Skeletal muscle cell (primary cell): ENCODE measurements around the gene ANKRD1.
"Not testable (repeated sequence)": the region's sequence is repeated elsewhere in the genome, so short reads cannot be mapped to it uniquely, and the experiment has no call there.

ENCODE experiments used
- DNase-seq: peaks from one replicate; pipeline ENCODE4 v3.0.0-alpha.2; 2010; ENCODE audit warnings: low read depth
- H3K4me3 ChIP-seq: 2 replicates; pipeline ENCODE4 v1.5.1; 2011; ENCODE audit warnings: low read depth, mild to moderate bottlenecking, control low read depth, low read length, moderate library complexity

Gene ANKRD1

DNA sequence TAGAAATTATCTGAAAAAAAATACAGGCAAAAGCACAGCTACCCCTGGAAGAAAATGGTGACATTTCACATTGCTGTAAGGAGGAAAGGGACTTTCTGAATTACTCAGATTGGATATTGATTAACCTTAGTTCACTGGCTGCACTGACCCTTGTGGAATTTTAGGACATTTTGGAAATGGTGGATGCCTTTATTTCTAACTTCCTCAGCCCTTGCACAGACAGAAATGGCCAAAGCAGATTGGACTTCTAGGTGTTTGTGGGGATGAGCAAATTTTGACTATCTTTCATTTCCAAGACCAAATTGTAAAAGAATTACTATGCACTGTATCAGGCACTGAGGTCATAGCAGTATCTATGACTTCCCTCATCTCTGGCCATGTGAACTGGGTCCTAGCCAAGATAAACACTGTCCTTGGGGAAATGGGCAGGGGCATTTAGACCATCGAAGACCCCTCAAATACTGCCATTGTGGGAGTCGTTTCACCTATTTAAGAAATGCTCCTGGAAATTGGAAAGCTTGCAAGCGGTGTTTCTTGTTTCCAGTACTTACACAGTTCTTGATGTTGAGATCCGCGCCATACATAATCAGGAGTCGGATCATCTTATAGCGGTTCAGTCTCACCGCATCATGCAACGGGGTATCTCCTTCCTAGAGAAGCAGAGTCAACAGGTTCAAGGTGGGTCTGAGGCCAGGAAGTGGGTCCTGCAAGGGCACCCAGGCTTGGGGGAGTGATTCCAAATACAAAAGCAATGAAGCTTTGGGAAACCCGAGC is 5.7 kb downstream of the ANKRD1 start:
- no peak for DNase-seq
- no peak overlapping the region for H3K4me3 ChIP-seq

DNA sequence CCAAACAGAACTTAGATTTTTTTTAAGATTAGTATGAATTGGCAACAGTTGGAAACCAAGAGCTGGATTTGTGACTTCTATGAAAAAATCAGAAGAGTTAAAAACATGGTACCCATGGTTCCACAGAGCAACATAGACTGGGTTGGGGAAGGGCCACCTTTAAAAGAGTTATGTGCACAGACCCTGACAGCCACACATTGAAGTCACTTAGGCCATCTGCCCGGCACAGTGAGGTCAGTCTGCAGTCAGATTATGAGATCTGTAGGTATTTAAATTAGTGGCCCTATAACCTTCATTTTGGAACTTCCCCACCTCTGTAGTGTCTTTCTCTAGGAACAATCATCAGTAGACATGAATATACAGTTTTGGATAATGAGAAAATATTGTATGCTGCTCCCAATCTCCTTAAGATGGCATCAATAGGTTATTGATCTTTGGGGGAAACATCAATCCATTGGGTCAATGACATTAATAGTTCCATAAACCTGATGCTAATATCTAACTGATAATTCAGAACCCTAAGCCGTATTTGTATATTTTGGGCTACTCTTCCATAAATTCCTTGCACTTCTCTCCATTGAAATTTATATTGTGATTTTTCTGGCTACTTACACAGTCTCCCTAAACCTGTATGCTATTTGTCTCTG is 7.0 kb downstream of the ANKRD1 start:
- no peak for DNase-seq
- no peak overlapping the region for H3K4me3 ChIP-seq

DNA sequence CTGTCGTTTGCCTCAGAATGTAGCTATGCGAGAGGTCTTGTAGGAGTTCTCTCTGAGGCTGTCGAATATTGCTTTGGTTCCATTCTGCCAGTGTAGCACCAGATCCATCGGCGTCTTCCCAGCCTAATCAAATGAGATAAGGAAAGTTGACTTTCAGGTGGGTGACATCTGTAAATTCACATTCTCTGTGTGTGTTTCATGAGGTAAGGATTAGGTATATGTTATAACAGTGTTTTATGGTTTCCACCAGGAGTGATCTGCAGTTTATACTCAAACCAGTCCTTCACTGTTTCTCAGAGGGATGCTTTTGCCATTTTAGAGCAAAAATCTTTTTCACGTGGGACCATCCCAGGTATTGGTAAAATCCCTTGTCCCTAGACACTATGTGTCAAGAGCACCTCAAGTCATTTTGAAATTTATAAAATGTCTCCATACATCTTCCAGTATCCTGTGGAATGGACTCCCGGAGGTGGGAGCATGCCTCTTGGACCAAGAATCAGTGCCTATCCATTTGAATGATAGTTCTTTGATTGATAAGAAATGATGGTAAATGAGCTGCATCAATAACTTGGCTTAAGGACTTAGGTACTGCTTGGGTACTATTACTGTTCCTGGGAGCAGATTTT is 7.9 kb downstream of the ANKRD1 start:
- H3K4me3 ChIP-seq = no peak overlapping the region
- DNase-seq = no peak

DNA sequence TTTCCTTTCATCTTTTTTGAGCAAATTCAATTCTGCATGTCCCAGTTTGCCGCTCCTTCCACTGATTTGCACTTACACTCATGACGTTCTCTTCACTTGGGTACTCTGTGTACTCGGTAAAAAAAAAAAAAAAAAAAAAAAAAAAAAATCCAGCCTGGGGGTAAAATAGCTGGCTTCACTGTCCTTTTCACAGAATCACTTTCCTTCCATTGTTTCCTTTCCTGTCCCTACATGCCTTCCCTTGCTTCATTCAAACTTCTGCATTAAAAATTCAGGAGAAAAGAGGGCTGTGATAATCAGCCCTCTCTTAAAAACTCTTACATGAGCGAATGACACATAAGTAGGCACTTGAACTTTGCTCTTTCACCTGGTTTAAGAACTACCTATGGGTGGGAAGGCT is 8.7 kb downstream of the ANKRD1 start:
- no peak for DNase-seq
- no peak overlapping the region for H3K4me3 ChIP-seq

DNA sequence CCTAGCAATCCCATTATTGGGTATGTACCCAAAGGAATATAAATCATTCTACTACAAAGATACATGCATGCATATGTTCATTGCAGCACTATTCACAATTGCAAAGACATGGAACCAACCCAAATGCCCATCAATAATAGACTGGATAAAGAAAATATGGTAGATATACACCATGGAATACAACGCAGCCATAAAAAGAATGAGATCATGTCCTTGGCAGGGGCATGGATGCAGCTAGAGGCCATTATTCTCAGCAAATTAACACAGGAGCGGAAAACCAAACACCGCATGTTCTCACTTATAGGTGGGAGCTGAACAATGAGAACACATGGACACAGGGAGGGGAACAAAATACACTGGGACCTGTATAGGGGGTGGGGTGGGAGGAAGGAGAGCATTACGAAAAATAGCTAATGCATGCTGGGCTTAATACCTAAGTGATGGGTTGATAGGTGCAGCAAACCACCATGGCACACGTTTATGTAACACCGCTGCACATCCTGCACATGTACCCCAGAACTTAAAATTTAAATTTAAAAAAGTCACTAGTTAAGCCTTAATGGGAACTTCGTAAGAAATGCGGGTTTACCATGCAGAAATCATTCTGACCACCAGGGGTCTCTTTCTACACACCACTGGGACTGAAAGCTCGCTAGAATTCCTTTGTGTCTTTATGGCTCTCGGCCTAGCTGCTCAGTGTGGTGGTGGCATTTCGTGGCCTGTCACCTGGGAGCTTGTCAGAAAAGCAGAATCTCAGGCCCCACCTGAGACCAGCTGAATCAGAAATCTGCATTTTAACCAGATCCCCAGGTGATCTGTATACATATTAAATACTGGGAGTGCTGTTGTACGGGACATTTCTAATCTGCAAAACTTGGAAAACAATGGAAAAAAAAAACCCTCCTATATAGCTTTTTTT is 9.5 kb downstream of the ANKRD1 start:
- peak; percentile 34 for DNase-seq

DNA sequence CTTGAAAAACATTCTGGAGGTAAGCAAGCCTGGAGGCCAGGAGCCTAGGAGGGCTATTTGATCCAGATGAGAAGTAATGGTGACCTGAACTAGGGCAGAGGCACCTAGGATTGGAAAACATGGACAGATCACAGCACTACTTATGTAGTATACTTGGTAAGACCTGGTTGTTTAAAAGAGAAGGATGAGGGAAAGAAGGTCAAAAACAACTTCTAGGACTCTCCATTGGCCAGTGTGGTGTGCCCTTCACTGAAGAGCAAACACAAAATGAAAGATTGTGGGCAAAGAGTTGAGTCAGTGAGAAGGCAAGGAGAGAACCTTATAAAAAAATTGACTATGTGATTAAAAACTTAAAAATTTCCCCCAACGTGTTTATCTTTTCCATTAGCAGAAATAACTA is 14.3 kb downstream of the ANKRD1 start:
- H3K4me3 ChIP-seq = no peak overlapping the region
- no peak for DNase-seq

More for the DNA sequence above, 9.5 kb downstream of the ANKRD1 start:
- no peak overlapping the region for H3K4me3 ChIP-seq

DNA sequence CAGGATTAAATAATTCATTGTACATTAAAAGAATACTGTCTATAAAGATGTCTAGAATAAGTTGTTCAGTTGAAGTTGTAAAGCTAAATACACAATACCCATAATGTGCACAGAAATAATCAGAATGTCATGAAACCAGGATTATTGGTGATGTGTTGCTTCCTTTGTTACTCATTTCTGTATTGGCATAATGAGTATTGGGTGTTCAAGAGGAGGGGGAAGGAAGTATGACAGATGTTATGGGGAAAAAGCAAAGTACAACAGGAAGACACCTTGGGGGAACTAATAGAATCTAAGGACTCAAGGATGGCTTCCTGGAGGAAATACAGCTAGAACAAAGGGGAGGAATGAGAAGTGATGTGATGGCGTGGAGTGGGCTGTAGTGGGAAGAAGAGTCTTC is 15.0 kb downstream of the ANKRD1 start:
- no peak overlapping the region for H3K4me3 ChIP-seq
- DNase-seq = no peak

DNA sequence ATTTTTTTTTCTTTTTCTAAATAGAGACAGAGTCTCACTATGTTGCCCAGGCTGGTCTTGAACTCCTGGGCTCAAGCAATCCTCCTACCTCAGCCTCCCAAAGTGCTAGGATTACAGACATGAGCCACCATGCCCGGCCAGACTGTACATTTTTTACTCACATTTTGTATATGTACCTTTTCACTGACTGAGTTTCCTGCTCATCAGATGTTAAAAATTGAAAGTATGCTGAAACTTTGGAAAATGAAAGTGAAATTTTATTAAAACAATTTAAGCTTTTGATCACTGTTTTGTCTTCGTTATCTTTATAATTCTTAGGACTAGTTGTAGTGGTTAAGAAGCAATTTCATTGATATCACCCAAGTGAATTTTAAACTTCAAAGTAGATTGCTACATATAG is 24.0 kb downstream of the ANKRD1 start:
- not testable (repeated sequence) for DNase-seq, H3K4me3 ChIP-seq

DNA sequence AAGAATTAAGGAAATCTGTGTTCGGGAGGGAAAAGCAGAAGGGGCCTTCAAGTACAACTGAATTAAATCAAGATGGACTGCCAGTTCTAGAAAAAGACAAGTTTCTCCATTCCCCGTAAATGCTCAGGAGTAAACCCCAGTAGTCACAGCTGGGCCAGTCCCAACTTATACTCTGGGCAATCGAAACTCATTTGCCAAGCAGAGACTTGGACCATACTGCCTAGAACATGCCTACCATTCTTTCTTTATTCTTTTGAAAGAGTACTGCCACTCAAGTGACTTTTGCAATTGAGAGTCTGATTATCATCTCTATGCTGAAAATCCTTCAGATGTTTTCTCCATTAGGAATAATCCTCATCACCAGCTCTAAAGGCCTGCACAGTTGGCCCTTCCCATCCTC is 27.7 kb downstream of the ANKRD1 start:
- no peak overlapping the region for H3K4me3 ChIP-seq
- no peak for DNase-seq

DNA sequence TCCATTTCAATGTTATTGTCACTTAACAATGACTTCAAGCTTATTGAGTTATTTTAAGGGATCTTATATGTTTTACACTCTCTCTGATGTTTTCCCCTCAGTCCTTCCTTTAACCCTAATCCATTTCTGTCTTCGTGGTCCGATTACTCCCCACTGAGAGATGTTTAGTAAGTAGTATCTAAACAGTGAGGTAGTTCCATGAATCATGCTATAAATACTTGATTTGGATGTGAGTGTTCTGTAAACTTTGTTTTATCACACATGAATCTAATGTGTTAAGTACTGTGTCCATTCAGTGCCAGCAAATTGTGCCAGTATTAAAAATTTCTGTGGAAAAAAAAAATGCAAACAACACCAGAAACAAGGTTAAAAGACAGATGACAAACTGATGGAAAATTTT is 30.5 kb downstream of the ANKRD1 start:
- no peak overlapping the region for H3K4me3 ChIP-seq
- no peak for DNase-seq

DNA sequence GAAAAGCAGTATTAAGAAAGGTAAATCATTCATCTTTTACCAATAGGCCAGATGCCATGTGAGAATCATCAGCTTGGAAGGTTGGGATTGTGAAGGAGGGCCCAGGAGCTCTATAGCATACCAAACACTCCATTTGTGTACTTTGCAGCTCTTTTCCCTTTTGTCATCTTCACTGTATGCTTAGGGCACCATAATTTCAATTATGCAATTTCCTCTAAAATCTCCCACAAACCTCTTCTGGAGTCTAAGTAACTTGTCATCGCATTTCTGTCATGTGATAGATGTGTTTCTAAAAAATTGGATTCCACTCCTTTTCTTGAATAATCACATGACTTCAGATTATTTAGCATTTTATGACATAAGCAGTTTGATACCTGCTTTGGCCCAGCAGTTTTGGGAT is 31.3 kb downstream of the ANKRD1 start:
- DNase-seq = no peak
- H3K4me3 ChIP-seq = no peak overlapping the region

DNA sequence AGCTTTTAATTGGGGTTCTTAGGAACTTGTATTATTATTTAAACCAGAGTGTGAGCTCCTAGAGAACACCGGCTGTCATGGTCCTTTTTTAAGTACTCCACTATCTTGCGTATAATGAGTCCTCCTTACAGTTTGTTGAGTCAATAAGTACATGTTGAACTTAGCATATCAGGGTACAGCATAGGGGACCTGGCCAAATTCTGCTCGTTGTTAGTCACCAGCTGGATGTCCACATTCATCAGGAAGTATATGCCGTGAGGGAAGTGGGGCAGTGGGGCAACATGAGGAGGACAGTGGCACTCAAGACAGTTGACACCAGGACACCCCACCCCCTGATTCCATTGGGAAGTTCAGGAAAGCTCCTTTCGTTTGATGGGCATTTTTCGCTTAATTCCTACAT is 32.5 kb downstream of the ANKRD1 start:
- DNase-seq = no peak
- H3K4me3 ChIP-seq = no peak overlapping the region

DNA sequence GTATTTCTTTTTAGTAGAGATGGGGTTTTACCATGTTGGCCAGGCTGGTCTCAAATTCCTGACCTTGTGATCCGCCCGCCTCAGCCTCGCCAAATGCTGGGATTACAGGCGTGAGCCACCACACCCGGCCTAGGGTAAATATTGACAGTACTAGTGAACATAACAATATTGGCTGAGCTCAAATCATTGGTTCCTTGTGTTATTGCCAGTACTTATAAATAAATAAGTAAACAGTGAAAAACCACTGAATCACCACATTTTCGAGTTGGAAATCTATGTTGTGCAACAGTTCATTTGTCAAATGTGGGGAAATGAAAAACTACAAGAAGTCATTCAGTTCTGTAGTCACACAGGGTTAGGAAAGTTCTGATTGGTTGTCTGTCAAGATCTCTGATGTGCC is 33.3 kb downstream of the ANKRD1 start:
- DNase-seq = no peak
- no peak overlapping the region for H3K4me3 ChIP-seq

DNA sequence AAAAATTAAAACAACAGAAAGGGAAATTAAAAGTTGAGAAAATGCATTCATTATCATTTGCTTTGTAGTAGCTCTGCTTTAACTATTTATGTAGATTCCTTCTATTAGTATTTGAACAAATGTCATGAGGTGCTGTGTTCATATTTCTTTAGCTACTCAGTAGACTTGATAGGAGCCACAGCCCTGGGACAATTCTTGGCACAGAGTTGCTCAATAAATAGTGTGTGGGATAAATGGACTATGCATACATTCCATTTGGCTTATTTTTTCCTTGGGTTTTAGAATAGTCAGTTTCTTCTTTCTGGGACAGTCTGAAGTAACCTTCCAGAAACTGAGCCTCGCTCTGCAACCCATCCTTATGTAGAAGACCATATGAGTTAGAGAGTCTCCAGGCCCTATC is 35.7 kb downstream of the ANKRD1 start:
- peak; percentile 58 for DNase-seq
- no peak overlapping the region for H3K4me3 ChIP-seq

DNA sequence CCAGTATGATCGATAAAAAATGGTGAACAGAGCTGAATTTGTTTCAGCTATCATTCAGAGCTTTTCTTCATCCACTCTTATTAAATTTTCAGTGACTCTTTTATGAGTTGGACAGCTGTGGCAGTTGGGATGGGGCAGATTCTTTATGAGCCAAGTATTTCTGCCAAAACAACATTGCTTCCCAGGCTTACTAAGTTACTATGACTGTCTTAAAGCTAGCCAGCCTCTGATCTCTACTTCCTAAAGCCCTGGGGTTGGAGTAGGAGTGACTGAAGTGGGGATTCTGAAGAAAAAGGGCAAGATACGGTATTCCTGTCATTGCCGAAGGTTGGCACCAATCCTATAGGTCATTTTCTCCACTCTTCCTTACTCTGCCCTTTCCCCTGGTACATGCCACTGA is 36.5 kb downstream of the ANKRD1 start:
- no peak overlapping the region for H3K4me3 ChIP-seq
- peak; percentile 60 for DNase-seq

DNA sequence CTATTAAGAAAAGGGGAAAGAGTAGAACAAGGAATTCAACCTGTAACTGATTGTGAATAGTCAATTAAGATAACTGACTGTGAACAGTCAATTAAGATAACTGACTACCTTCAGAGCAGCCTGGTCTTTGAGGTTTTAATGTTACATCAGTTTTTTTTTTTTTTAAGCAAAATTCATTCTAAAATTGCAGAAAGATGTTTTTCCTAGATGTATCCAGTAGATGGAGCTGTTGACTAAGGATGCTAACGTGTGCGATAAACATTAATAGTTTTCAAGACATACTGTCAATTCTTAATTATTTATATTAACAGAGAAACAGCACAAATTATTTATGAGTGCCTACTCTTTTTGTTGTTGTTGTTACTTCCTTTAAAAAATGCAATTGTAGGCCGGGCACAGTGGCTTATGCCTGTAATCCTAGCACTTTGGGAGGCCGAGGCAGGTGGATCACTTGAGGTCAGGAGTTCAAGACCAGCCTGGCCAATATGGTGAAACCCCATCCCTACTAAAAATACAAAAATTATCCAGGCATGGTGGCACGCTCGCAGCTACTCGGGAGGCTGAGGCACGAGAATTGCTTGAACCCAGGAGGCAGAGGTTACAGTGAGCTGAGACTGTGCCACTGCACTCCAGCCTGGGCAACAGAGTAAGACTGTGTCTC is 40.7 kb downstream of the ANKRD1 start:
- DNase-seq, H3K4me3 ChIP-seq: not testable (repeated sequence)

DNA sequence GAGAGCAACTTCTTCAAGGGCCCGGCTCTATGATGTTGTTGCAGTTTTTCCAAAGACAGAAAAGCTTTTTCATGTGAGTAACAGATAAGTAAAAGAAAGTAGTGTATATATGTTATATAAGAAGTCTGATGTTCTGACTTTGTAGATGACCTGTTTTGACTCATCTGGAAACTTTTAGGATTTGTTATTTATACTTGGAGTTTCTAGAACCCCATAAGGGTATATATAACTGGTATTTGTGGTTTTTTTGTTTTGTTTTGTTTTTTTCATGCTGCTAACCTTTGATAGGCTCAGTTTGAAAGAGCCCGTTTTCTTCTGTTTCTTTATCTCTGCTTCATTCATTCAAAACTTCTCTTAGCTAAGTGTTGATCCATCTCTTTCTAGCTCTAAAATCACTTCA is 41.8 kb downstream of the ANKRD1 start:
- no peak overlapping the region for H3K4me3 ChIP-seq
- DNase-seq = no peak

DNA sequence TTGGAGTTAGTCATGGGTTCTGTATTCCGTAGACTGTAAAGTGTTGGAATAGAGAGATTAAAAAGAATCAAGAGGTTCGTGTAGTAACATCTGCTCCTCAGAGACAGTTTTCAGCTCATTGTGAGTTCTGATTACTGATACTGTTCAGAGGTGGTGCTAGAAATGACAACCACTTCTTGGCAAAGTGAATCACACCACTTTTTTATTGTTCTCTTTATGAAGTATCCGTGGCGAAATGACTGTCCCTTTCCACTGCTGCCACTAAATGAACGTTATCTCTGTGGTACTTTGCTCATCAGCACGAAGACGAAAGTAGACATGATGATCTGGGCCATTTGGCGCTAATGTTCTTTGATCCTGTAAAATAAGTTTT is 48.3 kb downstream of the ANKRD1 start:
- DNase-seq = no peak
- peak overlapping the region; percentile 71 for H3K4me3 ChIP-seq
